A673 (cell line): ENCODE data around the gene FOXA2. TPM values are rescaled to one million over a fixed set of nuclear protein-coding genes. Genes with fewer than 3 reads are reported as not detected.

Experiments used
- BruUV-seq: library from RNA; stranded (reverse); fragments of 400-500 nt; replicated peaks from 2 replicates; lab custom pipeline; 2021; lab: Mats Ljungman, UMichigan
- CTCF ChIA-PET: fragments of 300-600 bp; sonication (Branson Sonifier 250); formaldehyde crosslinking; loops from one replicate; lab custom pipeline; 2022; ENCODE audit warnings: antibody characterized with exemption; lab: Charles Lee
- POLR2A ChIA-PET: fragments of 300-600 bp; sonication (Branson Sonifier 250); formaldehyde crosslinking; loops from one replicate; lab custom pipeline; 2022; ENCODE audit warnings: antibody characterized with exemption; ENCODE audit not compliant: low non-redundant PET; lab: Charles Lee
- DNase-seq: peaks from one replicate; pipeline ENCODE4 v3.0.0-alpha.2; 2015; ENCODE audit warnings: low spot score
- H3K27ac ChIP-seq: fragments of 200-600 bp; sonication (generic); 2 replicates; pipeline ENCODE4 v1.5.1; 2016; ENCODE audit warnings: mixed run types, low read depth, mild to moderate bottlenecking, mixed read lengths, antibody characterized with exemption, low read length; ENCODE audit not compliant: poor library complexity, severe bottlenecking
- H3K27me3 ChIP-seq: fragments of 200-600 bp; sonication (generic); replicated peaks from 2 replicates; pipeline ENCODE4 v1.6.1; 2017; ENCODE audit warnings: mixed run types, low read depth, mild to moderate bottlenecking, mixed read lengths, antibody characterized with exemption, low read length; ENCODE audit not compliant: insufficient read depth, poor library complexity
- H3K36me3 ChIP-seq: fragments of 200-600 bp; sonication (generic); 2 replicates; pipeline ENCODE4 v1.6.1; 2016; ENCODE audit warnings: mixed run types, mild to moderate bottlenecking, mixed read lengths, antibody characterized with exemption, low read length; ENCODE audit not compliant: insufficient read depth, poor library complexity, severe bottlenecking
- H3K4me1 ChIP-seq: fragments of 200-600 bp; sonication (generic); 2 replicates; pipeline ENCODE4 v1.6.1; 2017; ENCODE audit warnings: mixed run types, mild to moderate bottlenecking, mixed read lengths, antibody characterized with exemption, low read length; ENCODE audit not compliant: insufficient read depth, poor library complexity, severe bottlenecking
- H3K4me3 ChIP-seq: fragments of 200-600 bp; sonication (generic); 2 replicates; pipeline ENCODE4 v1.5.1; 2016; ENCODE audit warnings: low read depth, mixed run types, mild to moderate bottlenecking, mixed read lengths, low read length; ENCODE audit not compliant: poor library complexity, severe bottlenecking
- H3K9me3 ChIP-seq: fragments of 200-600 bp; sonication (generic); 2 replicates; pipeline ENCODE4 v1.6.1; 2016; ENCODE audit warnings: mixed run types, low read depth, mild to moderate bottlenecking, mixed read lengths, antibody characterized with exemption, low read length; ENCODE audit not compliant: poor library complexity, severe bottlenecking
- CTCF ChIP-seq: fragments of 300-800, 200-600 bp; sonication (generic); conservative IDR thresholded peaks from 2 replicates; pipeline ENCODE4 v1.5.1; 2017; ENCODE audit warnings: low read depth, mild to moderate bottlenecking, antibody characterized with exemption, low read length, moderate library complexity, mixed read lengths
- EZH2 ChIP-seq: fragments of 200-600 bp; sonication (generic); IDR thresholded peaks from 2 replicates; pipeline ENCODE4 v1.6.1; 2017; ENCODE audit warnings: borderline replicate concordance, low read depth, mild to moderate bottlenecking, mixed read lengths, antibody characterized with exemption, low read length; ENCODE audit not compliant: poor library complexity, severe bottlenecking
- intact Hi-C: fragments of 100-400 bp; cut with micrococcal nuclease; formaldehyde crosslinking; loops from one replicate; pipeline ENCODE4 v1.10.0; 2022; ENCODE audit not compliant: unreplicated experiment
- total RNA-seq: library from RNA; stranded (reverse); gene quantifications from 2 replicates; pipeline ENCODE4 v1.2.3, GENCODE V29; 2021

FOXA2 gene
- total RNA-seq, 1 experiment from 2014 or later: not detected

DNA sequence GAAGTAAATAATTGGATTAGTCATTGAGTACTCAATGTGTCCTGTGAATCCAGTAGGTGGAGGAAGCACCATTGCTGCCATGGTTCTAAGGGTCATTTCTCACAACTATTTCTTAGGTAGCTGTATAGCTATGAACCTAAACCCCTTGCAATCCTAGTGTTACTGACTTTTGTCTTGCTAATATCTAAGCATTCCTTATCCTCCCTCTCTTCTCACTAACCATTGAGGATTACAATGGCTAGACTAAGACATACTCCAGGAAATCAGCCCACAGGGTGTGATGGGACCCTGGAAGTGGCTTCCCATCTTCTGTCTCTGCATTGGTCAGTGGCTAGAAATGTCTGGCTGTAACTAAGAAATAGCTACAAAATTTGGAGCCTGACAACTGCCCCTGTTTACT is 27.3 kb upstream of the FOXA2 start:
- BruUV-seq: no TSS peak
- POLR2A ChIA-PET: no interaction called here
- TF ChIP-seq EZH2: no peak
- TF ChIP-seq CTCF: no peak
- Histone ChIP-seq H3K4me1 (no peaks in the 10 kb centered on the region), H3K27me3 (peaks cover 14% of the 10 kb centered on the region), H3K4me3 (no peak overlapping the region), H3K9me3 (no peaks in the 10 kb centered on the region), H3K27ac (no peak overlapping the region), H3K36me3 (no peaks in the 10 kb centered on the region)
- CTCF ChIA-PET: no interaction called here
- DNase-seq: no peak
- intact Hi-C loops: no loop called here

DNA sequence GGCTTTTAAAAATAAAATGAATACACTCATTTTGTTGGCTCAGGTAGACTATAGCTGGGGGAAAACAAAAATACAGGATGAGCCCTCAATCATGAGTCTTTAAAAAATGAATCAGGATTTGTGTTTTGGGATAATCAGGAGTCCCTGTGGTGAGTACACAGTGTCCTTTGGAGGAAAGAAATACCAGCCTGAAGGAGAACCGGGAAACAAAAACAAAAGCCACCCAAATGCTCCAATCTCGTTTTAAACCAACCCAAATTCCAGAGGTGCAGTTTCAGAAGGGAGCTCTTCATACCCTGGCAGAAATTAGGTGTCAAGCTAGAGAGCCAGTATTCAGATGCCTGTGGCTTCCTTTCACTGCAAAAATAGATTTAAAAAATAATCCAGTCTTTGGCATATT is 23.3 kb upstream of the FOXA2 start:
- no peak overlapping the region for H3K27ac ChIP-seq
- intact Hi-C loops: no loop called here
- ChIA-PET POLR2A (no interaction called here), CTCF (no interaction called here)
- H3K4me1 ChIP-seq: no peaks in the 10 kb centered on the region
- no peak for DNase-seq
- no peak overlapping the region for H3K4me3 ChIP-seq
- H3K9me3 ChIP-seq: no peaks in the 10 kb centered on the region
- no peaks in the 10 kb centered on the region for H3K36me3 ChIP-seq
- H3K27me3 ChIP-seq: peaks cover 9% of the 10 kb centered on the region
- BruUV-seq: no TSS peak
- TF ChIP-seq EZH2 (no peak), CTCF (no peak)

DNA sequence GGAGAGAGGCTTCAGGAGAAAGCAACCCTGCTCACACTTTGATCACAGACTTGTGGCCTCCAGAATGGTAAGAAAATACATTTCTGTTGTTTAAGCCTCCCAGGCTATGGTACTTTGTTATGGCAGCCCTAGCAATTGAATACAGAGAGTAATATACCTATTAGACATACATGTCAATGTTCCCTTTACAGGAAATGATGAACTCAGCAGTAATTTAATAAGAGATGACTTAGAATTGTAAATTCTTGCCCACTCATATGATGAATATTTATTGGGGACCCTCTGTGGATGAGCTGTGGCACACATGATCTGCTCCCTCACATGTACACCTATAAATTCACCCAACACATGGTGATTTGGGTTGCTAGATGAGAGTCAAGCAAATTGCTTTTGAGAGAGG is 20.4 kb upstream of the FOXA2 start:
- CTCF ChIA-PET: no interaction called here
- intact Hi-C loops: no loop called here
- Histone ChIP-seq H3K36me3 (no peaks in the 10 kb centered on the region), H3K4me3 (no peak overlapping the region), H3K27ac (no peak overlapping the region), H3K9me3 (no peaks in the 10 kb centered on the region), H3K4me1 (no peaks in the 10 kb centered on the region), H3K27me3 (peaks cover 9% of the 10 kb centered on the region)
- TF ChIP-seq EZH2 (no peak), CTCF (no peak)
- no peak for DNase-seq
- no TSS peak for BruUV-seq
- POLR2A ChIA-PET: no interaction called here
